HG03432 (cell line): ENCODE data around the gene NKD2.

Experiments used
- ATAC-seq: cut with Tn5 transposase; IDR thresholded peaks from one replicate; pipeline ENCODE4 v1.9.1; 2021; ENCODE audit warnings: mild to moderate bottlenecking, moderate library complexity; ENCODE audit not compliant: unreplicated experiment

The NKD2 gene

DNA sequence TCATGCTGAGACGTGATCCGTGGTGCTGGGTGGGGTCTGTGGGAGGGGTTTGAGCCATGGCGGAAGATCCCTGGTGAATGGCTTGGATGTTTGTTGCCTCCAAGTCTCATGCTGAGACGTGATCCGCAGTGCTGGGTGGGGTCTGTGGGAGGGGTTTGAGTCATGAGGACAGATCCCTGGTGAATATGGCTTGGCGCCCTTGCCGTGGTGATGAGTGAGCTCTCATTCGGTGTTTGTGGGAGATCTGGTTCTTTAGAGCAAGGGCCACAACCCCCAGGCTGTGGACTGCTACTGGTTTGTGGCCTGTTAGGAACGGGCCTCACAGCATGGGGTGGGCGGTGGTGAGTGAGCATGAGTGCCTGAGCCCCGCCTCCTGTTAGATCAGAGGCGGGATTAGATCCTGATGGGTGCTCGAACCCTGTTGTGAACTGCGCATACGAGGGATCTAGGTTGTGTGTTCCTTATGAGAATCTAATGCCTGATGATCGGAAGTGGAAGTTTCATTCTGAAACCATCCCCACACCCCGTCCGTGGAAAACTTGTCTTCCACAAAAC is 31.2 kb downstream of the NKD2 start:
- no peak for ATAC-seq

DNA sequence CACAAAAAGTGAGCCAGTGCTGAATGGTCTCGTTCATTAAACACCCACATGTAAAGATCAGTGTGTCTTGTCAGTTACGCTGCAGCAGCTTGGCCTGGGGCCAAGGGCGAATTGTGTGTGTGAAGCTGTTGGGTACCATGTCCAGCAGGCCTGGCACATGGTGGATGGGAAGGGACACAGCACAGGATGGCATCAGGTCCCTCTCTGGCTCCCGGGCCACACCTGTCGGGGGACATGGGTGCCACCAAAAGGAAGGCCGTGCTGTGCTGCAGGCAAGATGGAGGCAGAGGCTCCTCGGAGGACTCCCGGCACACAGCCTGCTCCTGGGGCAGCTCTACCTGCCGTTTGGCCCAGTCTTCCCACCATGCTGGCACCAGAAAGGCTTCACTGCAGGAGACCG is 32.0 kb downstream of the NKD2 start:
- no peak for ATAC-seq

DNA sequence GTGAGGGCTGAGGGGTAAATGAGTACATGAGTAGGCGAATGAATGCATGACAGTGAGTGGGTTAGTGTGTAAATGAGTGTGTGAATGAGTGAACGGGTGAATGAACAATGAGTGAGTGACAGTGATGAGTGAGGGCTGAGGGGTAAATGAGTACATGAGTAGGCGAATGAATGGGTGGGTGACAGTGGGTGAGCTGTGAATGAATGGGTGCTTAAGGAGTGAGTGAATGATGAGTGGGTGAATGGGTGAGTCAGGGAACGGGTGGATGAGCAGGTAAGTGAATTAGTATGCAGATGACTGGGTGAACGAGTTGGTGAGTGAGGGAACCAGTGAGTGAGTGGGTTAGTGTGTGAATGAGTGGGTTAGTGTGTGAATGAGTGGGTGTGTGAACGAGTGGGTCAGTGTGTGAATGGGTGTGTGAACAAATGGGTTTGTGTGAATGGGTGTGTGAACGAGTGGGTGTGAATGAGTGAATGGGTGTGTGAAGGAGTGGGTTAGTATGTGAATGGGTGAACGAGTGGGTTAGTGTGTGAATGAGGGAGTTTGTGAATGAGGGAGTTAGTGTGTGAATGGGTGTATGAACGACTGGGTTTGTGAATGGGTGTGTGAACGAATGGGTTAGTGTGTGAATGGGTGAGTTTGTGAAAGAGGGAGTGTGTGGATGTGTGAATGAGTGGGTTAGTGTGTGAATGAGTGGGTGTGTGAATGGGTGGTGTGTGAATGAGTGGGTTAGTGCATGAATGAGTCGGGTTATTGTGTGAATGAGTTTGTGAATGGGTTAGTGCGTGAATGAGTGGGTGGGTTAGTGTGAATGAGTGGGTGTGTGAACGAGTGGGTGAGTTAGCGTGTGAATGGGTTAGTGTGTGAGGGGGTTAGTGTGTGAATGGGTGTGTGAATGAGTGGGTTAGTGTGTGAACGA is 32.9 kb downstream of the NKD2 start:
- no peak for ATAC-seq

- ATAC-seq, result no peak
Measured at GRCh38 chr5:1042626-1043025, 34.0 kb downstream of the NKD2 start.

GRCh38 chr5:1043327-1043726 is 34.7 kb downstream of the NKD2 start:
- ATAC-seq, result no peak

DNA sequence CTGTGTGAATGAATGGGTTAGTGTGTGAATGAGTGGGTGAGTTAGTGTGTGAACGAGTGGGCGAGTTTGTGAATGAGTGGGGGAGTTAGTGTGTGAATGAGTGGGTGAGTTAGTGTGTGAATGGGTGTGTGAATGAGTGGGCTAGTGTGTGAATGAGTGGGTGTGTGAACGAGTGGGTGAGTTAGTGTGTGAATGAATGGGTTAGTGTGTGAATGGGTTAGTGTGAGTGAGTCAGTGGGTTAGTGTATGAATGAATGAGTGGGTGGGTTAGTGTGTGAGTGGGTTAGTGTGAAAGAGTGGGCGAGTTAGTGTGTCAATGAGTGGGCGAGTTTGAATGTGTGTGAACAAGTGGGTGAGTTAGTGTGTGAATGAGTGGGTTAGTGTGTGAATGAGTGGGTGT is 35.5 kb downstream of the NKD2 start:
- ATAC-seq, result no peak

GRCh38 chr5:1045960-1046560 is 37.5 kb downstream of the NKD2 start:
- no peak for ATAC-seq

DNA sequence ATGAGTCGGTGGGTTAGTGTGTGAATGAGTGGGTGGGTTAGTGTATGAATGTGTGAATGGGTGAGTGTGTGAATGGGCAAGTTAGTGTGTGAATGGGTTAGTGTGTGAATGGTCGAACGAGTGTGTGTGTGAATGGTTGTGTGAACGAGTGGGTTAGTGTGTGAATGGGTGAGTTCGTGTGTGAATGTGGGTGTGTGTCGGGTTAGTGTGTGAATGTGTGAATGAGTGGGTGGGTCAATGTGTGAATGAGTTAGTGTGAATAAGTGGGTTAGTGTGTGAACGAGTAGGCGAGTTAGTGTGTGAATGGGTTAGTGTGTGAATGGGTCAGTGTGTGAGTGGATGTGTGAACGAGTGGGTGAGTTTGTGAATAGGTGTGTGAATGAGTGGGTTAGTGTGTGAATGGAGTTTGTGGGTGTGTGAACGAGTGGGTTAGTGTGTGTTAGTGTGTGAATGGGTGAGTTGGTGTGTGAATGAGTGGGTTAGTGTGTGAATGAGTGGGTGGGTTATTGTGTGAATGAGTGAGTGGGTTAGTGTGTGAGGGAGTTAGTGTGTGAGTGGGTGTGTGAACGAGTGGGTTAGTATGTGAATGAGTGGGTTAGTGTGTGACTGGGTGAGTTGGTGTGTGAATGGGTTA is 38.8 kb downstream of the NKD2 start:
- ATAC-seq, result no peak

GRCh38 chr5:1048162-1048721 is 39.6 kb downstream of the NKD2 start:
- ATAC-seq, result no peak

DNA sequence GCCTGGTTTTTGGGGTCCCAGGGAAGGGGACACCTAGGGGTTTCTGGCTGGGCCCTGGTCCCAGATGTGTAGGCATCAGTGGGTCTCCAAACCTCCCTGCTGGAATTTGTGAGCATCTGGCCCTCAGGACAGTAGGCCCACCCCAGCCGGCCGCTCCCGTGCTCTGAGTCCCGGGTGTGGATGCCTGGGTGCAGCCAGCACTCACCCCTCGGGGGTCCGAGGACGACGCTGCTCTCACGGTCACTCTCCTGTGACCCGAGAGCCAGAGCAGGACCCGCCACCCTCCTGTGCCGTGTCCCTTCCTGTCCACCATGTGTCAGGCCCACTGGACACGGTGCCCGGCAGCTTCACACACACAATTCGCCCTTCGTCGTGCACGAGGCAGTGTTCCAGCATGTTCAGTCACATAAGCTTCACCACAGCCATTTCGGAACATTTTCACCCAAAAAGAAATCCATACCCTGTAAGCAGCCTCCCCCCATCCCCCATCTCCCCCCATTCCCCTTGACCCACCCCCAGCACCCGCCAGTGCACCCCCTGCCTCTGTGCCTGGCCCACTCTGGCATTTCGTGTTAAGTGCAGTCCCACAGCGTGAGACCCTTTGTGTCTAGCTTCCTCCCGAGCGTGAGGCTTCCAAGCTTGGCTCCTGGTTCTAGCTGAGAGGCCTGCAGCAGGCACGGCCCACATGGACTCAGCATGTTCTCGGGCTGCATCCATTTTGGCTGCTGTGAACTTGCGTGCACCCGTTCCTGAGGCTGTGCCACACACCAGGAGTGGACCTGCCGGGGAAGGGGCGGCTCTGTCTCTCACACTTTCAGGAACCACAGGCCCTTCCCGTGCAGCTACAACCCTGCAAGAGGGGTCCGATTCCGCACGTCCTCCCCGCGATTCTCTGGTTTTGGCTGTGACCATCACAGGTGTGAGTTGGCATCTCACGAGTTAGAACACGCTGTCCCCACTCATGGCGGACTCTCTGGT is 40.5 kb downstream of the NKD2 start:
- no peak for ATAC-seq

DNA sequence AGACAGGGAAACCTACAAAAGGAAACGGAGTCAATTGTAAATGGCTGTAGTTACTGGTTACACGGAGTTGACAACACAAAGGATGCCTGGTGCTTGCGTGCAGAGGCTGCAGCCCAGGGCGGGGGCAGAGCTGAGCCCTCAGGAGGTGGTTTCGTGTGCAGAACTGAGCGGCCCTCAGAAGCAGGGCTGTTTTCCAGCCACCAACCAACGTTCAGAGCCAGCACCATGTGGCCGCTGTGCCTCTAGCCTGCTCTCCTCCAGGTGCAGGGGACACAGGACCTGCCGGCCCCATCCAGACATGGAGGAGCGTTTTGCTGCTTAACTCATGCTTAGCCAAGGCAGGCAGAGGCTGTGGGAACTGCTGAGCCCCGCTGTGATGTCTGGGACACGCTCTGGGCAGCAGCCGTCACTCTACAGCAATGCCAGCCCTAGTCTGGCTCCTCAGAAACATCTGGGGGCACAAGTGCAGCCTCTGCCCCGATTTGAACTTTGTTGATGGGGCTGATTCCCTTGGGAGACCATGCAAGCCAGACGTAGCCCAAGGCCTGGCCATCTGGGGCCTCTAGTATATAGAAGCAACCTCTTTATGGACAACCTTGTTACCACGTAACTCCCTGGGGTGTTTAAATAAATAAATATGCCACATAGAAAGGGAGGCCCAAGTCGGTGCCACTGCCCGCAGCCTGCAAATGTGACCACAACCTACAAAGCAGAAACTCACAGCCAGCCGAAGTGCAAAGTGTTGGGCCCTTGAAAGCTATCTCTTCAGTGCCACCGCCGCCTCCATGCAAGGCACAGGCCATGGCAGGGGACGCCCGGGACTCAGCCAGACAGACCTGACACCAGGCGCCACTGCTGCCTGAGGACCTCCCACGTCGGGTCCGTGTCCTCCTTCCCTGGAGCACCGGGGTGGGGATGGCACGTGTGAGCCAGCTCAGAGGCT is 42.1 kb downstream of the NKD2 start:
- ATAC-seq, result no peak

DNA sequence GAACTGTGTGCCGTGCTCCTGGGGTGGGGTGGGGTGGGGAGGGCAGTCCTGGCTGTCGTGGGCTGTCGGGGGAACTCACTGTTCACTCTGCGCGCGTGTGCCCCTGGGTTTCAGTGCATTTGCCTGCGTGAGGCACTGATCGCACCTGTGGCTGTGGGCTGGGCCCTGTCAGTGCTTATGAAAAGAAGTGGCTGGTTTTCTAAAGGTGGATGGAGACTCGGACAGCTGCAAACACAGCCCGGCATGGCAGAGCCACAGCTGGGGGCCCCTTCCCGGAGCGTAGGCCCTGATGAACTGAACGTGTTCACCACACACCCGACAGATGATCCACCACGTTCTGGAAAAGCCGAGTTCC is 42.7 kb downstream of the NKD2 start:
- ATAC-seq, result no peak

- ATAC-seq, result no peak
Measured at GRCh38 chr5:1052076-1052475, 43.5 kb downstream of the NKD2 start.

GRCh38 chr5:1052641-1053390 is 44.2 kb downstream of the NKD2 start:
- no peak for ATAC-seq

DNA sequence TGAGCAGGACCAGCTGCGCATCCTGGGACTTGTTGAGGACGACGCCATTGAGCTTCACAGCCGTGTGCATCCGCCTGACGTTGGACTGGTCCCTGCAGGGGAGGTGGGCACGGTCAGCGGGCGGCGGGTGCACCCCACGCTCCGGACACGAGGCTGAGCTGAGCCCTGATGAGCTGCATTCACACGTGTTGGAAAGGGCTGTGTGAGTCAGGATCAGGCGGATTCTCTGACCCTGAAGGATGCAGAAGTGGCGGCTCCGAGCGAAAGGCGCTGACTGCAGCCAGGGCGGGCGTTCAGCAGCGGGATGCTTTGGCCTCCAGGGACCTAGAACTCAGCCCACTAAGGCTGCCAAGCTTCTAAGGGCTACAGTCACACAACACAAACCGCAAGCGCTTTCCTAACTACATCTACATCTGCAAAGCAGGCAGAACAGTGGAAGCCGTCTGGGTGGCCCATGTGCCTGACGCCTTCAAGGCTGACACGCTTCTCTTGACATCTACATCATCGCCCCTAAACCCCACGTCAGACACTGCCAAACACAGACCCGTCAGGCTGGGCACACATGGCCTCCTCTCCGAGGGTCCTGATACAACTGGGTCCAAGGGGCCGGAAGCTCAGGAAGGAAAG is 44.9 kb downstream of the NKD2 start:
- no peak for ATAC-seq

GRCh38 chr5:1054018-1054798 is 45.6 kb downstream of the NKD2 start:
- ATAC-seq, result no peak
